HG03139 (cell line): ENCODE results near the gene RAB11FIP3.

Experiments
- ATAC-seq: cut with Tn5 transposase; IDR thresholded peaks from one replicate; pipeline ENCODE4 v1.9.1; 2021; ENCODE audit not compliant: unreplicated experiment

The RAB11FIP3 gene

GRCh38 chr16:424033-424622 lies 1.3 kb upstream of the RAB11FIP3 start:
- no peak for ATAC-seq

DNA sequence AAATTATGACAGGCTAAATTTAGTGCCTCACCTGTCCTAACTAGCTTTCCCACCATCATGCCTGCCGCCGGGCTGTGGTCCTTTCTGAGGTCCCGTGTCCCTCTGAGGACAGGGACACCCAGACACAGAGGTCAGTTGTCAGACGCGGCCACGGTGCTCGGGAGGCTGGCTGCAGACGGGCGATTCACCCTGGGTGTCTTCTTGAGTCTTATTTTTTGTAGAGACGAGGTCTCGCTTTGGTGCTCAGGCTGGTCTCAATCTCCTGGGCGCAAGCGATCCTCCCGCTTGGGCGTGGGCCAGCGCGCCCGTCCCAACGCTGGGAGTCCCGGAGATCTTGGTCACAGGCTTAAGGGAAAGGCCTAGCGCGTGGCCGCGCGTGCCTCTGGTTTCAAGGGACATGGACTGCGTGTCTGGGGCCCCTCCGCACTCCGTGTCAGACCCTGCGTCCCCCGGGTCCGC lies 797 bp upstream of the RAB11FIP3 start:
- ATAC-seq, result no peak

GRCh38 chr16:425740-426114 lies 278 bp downstream of the RAB11FIP3 start:
- peak; percentile 26 for ATAC-seq

GRCh38 chr16:426115-426905 lies 861 bp downstream of the RAB11FIP3 start:
- no peak for ATAC-seq

DNA sequence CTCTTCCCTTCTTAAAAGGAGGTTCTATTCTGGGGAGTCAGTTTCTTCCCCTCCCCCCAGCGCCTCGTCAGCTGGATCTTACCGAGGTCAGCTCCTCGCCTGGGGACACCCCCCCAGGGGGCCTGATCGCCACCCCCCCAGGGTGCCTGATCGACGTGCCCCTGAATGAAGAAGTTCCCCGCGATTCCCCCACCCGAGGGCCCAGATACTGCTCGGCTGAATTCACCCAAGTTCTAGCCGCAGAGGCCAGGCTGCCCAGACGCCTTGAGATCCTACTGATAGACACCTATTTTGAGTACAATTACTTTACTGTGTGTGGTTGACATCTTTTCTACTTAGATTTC lies 1.4 kb downstream of the RAB11FIP3 start:
- ATAC-seq, result no peak

DNA sequence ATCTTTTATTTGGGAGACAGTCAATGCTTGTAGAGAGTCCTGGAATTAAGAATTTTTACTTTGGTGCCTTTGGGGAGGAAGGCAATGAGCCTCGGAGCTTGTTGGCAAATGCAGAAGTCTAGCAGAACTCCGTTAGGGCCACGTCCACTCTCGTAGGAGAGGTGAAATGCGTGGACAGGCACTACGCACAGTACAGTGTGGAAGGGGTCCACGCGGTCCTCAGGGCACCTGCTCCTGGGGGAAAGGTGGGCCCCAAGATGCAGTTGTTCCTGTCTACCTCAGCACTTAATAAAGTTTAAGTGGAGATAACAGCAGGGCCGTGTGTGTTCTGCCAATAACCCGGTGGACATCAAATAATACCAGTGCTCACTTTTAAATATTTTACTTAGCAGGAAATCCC lies 1.8 kb downstream of the RAB11FIP3 start:
- ATAC-seq, result no peak

DNA sequence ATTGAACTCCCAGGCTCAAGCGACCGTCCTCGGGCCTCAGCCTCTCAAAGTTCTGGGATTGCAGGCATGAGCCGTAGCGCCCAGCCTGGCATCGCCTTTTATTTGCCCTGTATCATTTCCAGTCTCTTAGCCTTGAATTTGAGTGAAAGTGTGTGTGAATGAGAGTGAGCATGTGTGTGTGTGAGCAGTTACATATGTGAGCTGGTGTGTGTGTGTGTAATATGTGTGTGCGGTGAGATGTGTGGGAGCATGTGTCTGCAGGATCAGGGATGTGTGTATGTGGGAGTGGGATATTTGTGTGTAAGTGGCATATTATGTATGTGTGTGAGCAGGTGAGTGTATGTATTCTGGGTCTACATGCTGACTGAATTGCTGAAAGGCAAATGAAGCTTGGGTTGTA lies 5.5 kb downstream of the RAB11FIP3 start:
- ATAC-seq, result no peak

GRCh38 chr16:440627-441026 lies 15.2 kb downstream of the RAB11FIP3 start:
- no peak for ATAC-seq

DNA sequence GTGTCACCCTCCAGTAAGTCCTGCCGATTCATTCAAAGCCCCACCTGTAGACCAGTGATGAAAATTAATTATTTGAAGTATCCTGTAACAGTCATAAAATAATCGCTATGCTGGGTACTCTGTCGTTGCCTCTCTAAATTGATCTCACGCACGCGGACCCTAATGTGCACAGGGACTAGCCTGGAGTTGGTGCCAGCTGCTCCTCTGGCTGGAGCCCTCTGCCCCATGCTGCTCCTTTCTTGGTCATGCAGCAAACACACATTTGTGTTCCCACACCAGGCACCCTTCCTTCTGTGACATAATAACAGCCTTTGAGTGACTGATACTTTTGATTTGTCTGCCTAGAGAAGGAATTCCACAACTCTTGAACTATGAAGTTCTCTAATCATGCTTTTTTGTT lies 16.0 kb downstream of the RAB11FIP3 start:
- ATAC-seq, result no peak

DNA sequence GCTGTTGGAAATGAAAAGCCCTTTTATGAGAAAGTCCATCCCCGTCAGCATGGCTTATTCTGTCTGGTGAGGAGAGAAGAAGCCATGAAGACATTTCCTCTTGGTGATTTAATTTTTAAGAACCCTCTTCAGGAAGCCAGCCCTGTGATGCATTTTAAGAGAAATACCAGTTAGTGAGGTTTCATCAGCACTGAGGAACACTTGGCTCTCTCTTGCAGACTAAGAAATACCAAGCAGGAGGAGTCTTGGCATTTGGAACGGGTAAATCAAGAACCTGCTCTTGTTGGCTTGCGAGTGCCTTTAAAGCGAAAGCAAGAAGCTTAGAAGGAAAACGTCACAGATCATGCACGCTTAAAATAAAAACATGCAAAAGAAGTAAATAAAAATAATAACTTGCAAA lies 17.5 kb downstream of the RAB11FIP3 start:
- ATAC-seq, result no peak

- no peak for ATAC-seq
Observed at GRCh38 chr16:444027-444426, 18.6 kb downstream of the RAB11FIP3 start.

DNA sequence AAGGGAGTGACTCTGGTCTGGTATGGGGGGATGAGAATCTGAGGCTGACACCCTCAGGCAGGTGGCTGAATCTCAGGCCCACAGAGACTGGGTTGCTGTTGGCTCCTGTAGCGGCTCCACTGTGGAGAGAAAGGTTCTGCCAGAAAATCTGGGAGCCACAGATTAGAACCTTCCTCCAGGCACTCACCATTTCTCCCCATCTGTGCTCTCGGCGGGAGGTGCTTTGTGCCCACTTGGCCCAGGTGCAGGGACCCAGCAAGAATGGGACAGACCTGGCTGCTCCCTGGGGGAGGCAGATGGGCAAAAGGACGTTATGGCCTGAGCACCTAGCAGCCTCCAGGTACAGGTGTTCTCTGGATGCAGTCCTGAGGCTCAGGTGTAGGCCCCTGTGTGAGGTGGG lies 20.1 kb downstream of the RAB11FIP3 start:
- no peak for ATAC-seq

GRCh38 chr16:450385-450784 lies 24.9 kb downstream of the RAB11FIP3 start:
- no peak for ATAC-seq

DNA sequence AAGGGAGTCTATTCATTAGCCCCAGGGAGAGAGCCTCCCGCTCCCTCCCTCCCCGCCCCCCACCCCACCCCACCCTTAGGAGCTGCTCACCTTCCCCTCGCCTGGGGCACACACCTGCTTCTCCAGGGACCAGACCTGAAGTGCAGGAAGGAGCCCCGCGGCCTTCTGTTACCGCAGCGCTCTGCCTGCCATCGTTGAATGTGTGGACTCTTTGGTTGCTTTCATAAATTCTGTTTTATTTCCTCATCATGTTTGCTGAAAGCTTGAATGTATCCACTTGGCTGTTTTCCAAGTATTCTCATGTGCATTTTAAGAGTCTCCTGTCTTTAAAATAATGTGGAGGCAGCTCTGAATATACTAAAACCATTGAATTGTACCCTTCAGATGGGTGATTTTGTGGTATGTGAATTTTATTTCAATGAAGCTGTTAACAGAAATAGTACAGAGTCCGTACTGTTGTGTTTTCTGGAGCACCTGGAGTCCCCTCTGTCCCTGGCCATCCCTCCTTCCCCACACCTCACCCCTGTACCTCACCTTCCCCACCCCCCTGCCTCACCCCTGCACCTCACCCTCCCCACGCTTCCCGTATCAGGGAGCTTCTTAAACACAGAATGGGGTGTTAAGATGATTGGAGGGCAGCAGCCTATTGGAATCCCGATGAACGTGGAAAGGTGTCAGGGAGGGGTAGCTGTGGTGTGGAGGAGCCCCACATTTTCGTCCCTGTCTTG lies 25.5 kb downstream of the RAB11FIP3 start:
- ATAC-seq, result no peak

- ATAC-seq, result no peak
Observed at GRCh38 chr16:454397-454940, 29.0 kb downstream of the RAB11FIP3 start.

DNA sequence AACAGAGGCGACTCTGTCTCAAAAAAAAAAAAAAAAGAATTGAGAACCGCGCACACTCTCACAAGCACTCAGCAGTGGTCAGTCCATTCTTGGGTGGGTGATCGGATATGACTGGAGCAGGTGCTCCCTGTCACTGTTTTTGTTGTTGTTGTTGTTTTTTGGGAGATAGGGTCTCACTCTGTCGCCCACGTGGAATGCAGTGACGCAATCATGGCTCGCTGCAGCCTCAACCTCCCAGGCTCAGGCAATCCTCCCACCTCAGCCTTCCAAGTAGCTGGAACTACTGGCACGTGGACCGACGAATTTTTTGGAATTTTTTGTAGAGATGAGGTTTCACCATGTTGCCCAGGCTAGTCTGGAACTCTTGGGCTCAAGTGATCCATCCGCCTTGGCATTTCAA lies 30.0 kb downstream of the RAB11FIP3 start:
- no peak for ATAC-seq

GRCh38 chr16:456891-457483 lies 31.5 kb downstream of the RAB11FIP3 start:
- ATAC-seq, result no peak

DNA sequence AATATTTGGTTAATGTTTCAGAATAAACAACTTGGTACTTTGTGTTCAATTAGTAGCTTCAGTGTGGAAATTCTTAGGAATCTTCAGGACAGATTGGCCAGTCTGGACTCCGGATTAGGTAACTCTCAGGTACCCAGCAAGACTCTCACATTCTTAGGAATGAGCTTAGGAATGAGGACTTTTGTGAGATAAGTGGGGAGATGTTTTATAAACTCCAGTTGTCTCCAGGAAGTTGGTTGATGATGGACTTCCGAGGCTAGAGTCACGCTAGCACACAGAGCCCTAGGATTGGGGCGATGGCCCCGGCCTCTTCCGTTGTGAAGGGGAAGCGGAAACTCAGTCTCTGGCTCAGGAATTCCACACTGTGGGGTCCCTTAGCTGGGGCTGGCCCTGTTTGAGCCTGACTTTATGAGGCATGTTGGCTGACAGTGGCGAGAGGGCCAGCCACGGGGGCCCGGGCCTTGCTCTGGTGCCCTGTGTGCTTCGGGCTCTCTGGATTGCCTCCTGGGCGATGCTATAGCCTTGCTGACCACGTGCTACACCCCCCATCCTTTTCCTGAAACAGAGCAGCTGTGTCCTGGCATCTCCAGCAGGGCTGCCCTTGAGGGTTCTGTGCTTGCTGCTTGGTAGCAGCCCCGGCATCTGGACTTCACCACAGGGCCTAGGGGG lies 32.4 kb downstream of the RAB11FIP3 start:
- no peak for ATAC-seq

DNA sequence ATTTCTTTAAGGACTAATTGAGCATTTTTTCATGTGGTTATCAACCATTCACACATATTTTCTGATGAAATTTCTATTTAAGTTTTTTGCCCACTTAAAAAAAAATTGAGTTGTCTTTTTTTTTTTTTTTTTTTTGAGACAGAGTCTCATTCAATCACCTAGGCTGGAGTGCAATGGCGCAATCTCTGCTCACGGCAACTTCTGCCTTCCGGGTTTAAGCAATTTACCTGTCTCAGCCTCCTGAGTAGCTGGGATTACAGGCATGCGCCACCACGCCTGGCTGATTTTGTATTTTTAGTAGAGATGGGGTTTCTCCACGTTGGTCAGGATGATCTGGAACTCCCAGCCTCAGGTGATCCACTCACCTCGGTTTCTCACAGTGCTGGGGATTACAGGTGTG lies 34.3 kb downstream of the RAB11FIP3 start:
- no peak for ATAC-seq

DNA sequence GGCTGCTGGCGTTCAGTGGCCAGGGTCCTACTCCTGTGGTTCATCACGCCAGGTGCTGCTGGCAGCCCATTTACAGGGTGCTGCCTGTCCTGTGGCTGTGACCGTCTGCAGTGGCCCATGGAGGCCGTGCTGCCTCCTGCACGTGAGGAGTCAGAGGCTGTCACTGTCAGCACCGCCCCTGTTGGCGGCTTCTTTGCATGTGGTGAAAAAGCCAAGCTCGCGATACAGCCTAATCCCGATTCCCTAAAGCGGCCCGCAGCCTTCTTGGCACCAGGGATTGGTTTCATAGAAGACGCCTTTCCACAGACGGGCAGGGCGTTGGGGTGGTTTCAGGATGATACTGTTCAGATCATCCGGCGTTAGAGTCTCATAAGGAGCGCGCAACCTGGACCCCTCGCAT lies 35.3 kb downstream of the RAB11FIP3 start:
- ATAC-seq, result no peak

- no peak for ATAC-seq
Observed at GRCh38 chr16:463071-463470, 37.6 kb downstream of the RAB11FIP3 start.
